GM19043 (cell line): ENCODE data around the gene MAPKAPK2.
A peak's percentile ranks its signal among the peaks of the same experiment; 100 is the strongest.

Experiments used
- ATAC-seq: cut with Tn5 transposase; IDR thresholded peaks from one replicate; pipeline ENCODE4 v1.9.1; 2021; ENCODE audit warnings: low read depth; ENCODE audit not compliant: unreplicated experiment

The MAPKAPK2 gene

GRCh38 chr1:206681359-206681758 lies 3.3 kb upstream of the MAPKAPK2 start:
- ATAC-seq, result no peak

GRCh38 chr1:206682111-206682510 lies 2.6 kb upstream of the MAPKAPK2 start:
- ATAC-seq, result peak; percentile 24

- no peak for ATAC-seq
Measured at GRCh38 chr1:206683313-206683712, 1.4 kb upstream of the MAPKAPK2 start.

- no peak for ATAC-seq
Measured at GRCh38 chr1:206684003-206684402, 702 bp upstream of the MAPKAPK2 start.

- peak; percentile 18 for ATAC-seq
Measured at GRCh38 chr1:206685334-206685768, 646 bp downstream of the MAPKAPK2 start.

GRCh38 chr1:206685769-206686477 lies 1.2 kb downstream of the MAPKAPK2 start:
- peak; percentile 8 for ATAC-seq

- peak; percentile 31 for ATAC-seq
Measured at GRCh38 chr1:206686478-206687249, 2.0 kb downstream of the MAPKAPK2 start.

GRCh38 chr1:206687251-206687914 lies 2.7 kb downstream of the MAPKAPK2 start:
- ATAC-seq, result no peak

GRCh38 chr1:206687915-206688442 lies 3.3 kb downstream of the MAPKAPK2 start:
- no peak for ATAC-seq

- ATAC-seq, result no peak
Measured at GRCh38 chr1:206690516-206690915, 5.8 kb downstream of the MAPKAPK2 start.

- ATAC-seq, result no peak
Measured at GRCh38 chr1:206691604-206692003, 6.9 kb downstream of the MAPKAPK2 start.

- no peak for ATAC-seq
Measured at GRCh38 chr1:206693029-206693428, 8.3 kb downstream of the MAPKAPK2 start.

- no peak for ATAC-seq
Measured at GRCh38 chr1:206693592-206693991, 8.9 kb downstream of the MAPKAPK2 start.

GRCh38 chr1:206694171-206695124 lies 9.7 kb downstream of the MAPKAPK2 start:
- ATAC-seq, result no peak

- no peak for ATAC-seq
Measured at GRCh38 chr1:206695733-206696132, 11.0 kb downstream of the MAPKAPK2 start.

GRCh38 chr1:206696812-206697585 lies 12.3 kb downstream of the MAPKAPK2 start:
- no peak for ATAC-seq

GRCh38 chr1:206698011-206698410 lies 13.3 kb downstream of the MAPKAPK2 start:
- no peak for ATAC-seq

- ATAC-seq, result no peak
Measured at GRCh38 chr1:206699000-206699586, 14.4 kb downstream of the MAPKAPK2 start.

GRCh38 chr1:206699626-206700025 lies 14.9 kb downstream of the MAPKAPK2 start:
- no peak for ATAC-seq
